Natural killer cell (primary cell): ENCODE data around the gene KRT3. TPM values are rescaled to one million over a fixed set of nuclear protein-coding genes. Genes with fewer than 3 reads are reported as not detected.

Experiments used
- ATAC-seq, 3 donors: fragments of 150-1000 bp in 2 of 3; fragments of 200-7000 bp in 1 of 3; cut with Tn5 transposase; 1 replicate in 1 of 3; 2 replicates in 2 of 3; pipeline ENCODE4 v1.10.0; 2021; ENCODE audit warnings: mild to moderate bottlenecking in 2 of 3, moderate library complexity in 2 of 3
- DNase-seq, 2 donors: peaks; one replicate each; pipeline versions ENCODE4 v3.0.0 to v3.0.0-alpha.2; 2013 to 2021; ENCODE audit warnings: mixed read lengths in 1 of 2
- H3K27ac ChIP-seq: one replicate; pipeline ENCODE4 v1.5.1; 2013; ENCODE audit warnings: mild to moderate bottlenecking, low read length
- H3K27me3 ChIP-seq: one replicate; pipeline ENCODE4 v1.6.1; 2013; ENCODE audit warnings: low read length; ENCODE audit not compliant: control insufficient read depth, insufficient read depth
- H3K36me3 ChIP-seq: one replicate; pipeline ENCODE4 v1.6.1; 2013; ENCODE audit warnings: low read length; ENCODE audit not compliant: control insufficient read depth, insufficient read depth
- H3K4me1 ChIP-seq: one replicate; pipeline ENCODE4 v1.6.1; 2013; ENCODE audit warnings: low read length; ENCODE audit not compliant: control insufficient read depth, insufficient read depth
- H3K4me3 ChIP-seq: one replicate; pipeline ENCODE4 v1.5.1; 2013; ENCODE audit warnings: low read length
- H3K9me3 ChIP-seq: one replicate; pipeline ENCODE4 v1.6.1; 2013; ENCODE audit warnings: low read length; ENCODE audit not compliant: control insufficient read depth, insufficient read depth
- H3K27ac Mint-ChIP-seq, 2 donors: one replicate each; pipeline ENCODE4 v1.8.0; 2022; ENCODE audit warnings: mild to moderate bottlenecking in 2 of 2, mixed read lengths in 2 of 2, moderate library complexity in 1 of 2
- H3K27me3 Mint-ChIP-seq, 2 donors: one replicate each; pipeline ENCODE4 v1.8.0; 2022; ENCODE audit warnings: low read depth in 2 of 2, mixed read lengths in 2 of 2
- H3K36me3 Mint-ChIP-seq: one replicate; pipeline ENCODE4 v1.8.0; 2022; ENCODE audit warnings: mixed read lengths
- H3K4me1 Mint-ChIP-seq, 2 donors: one replicate each; pipeline ENCODE4 v1.8.0; 2022; ENCODE audit warnings: mixed read lengths in 2 of 2
- H3K4me3 Mint-ChIP-seq: one replicate; pipeline ENCODE4 v1.8.0; 2022; ENCODE audit warnings: mild to moderate bottlenecking, moderate library complexity, mixed read lengths
- H3K9me3 Mint-ChIP-seq, 2 donors: one replicate each; pipeline ENCODE4 v1.8.0; 2022; ENCODE audit warnings: mixed read lengths in 2 of 2
- CTCF ChIP-seq: fragments of 200-600 bp; IDR thresholded peaks from one replicate; pipeline ENCODE4 v1.8.0; 2022; ENCODE audit warnings: antibody characterized with exemption
- WGBS: methylation state at CpG from one replicate; pipeline ENCODE4 v1.1.7; 2013; ENCODE audit warnings: missing lambda C conversion rate; ENCODE audit not compliant: insufficient coverage; 5-methylcytosine and 5-hydroxymethylcytosine counted together
- intact Hi-C: fragments of 100-400 bp; cut with micrococcal nuclease; formaldehyde crosslinking; loops from one replicate; pipeline ENCODE4 v1.14.2; 2022
- total RNA-seq, 4 donors: library from RNA; stranded (reverse); fragments of 120-200 nt in 1 of 4; gene quantifications; one replicate each; pipeline versions ENCODE4 v1.2.3 to v1.2.4, GENCODE V29; 2013 to 2022

Gene KRT3
- total RNA-seq, 3 donors from 2014 or later (not counting 1 experiment from before 2014, with no cell fraction given): not detected

- no peak overlapping the region for H3K4me3 ChIP-seq
- intact Hi-C loops: no loop called here
- ATAC-seq (no peak), DNase-seq (no peak)
- Mint-ChIP-seq H3K36me3 (no peaks in the 10 kb centered on the region), H3K27me3 (peaks cover 19 to 27% of the 10 kb centered on the region in 2 donors), H3K4me3 (no peak overlapping the region), H3K27ac (no peak overlapping the region), H3K4me1 (peaks cover 9 to 16% of the 10 kb centered on the region in 2 donors), H3K9me3 (no peaks in the 10 kb centered on the region)
- no peaks in the 10 kb centered on the region for H3K9me3 ChIP-seq
- no peak for TF ChIP-seq CTCF
- no peaks in the 10 kb centered on the region for H3K36me3 ChIP-seq
- peaks cover 8% of the 10 kb centered on the region for H3K27me3 ChIP-seq
- H3K4me1 ChIP-seq: peaks cover 6% of the 10 kb centered on the region
- 77% methylated on average over 5 of the region's 5 CpGs for WGBS
- no peak overlapping the region for H3K27ac ChIP-seq
These were observed 1.2 kb downstream of the KRT3 start for GRCh38 chr12:52794479-52795331.

GRCh38 chr12:52792185-52793029, 3.5 kb downstream of the KRT3 start:
- peaks cover 15% of the 10 kb centered on the region for H3K27me3 ChIP-seq
- peaks cover 6% of the 10 kb centered on the region for H3K4me1 ChIP-seq
- H3K27ac Mint-ChIP-seq: no peak overlapping the region
- H3K36me3 Mint-ChIP-seq: no peaks in the 10 kb centered on the region
- ATAC-seq (no peak), DNase-seq (no peak)
- TF ChIP-seq CTCF: no peak
- 80% methylated on average over 10 of the region's 10 CpGs for WGBS
- peaks cover 15 to 25% of the 10 kb centered on the region in 2 donors for H3K4me1 Mint-ChIP-seq
- peaks cover 42 to 43% of the 10 kb centered on the region in 2 donors for H3K27me3 Mint-ChIP-seq
- H3K9me3 ChIP-seq: no peaks in the 10 kb centered on the region
- no peaks in the 10 kb centered on the region for H3K36me3 ChIP-seq
- intact Hi-C loops: no loop called here
- no peaks in the 10 kb centered on the region for H3K9me3 Mint-ChIP-seq
- no peak overlapping the region for H3K4me3 ChIP-seq
- no peak overlapping the region for H3K4me3 Mint-ChIP-seq
- no peak overlapping the region for H3K27ac ChIP-seq

GRCh38 chr12:52791271-52792184, 4.4 kb downstream of the KRT3 start:
- intact Hi-C loops: no loop called here

More at GRCh38 chr12:52791271-52792184, 4.4 kb downstream of the KRT3 start:
- no peaks in the 10 kb centered on the region for H3K36me3 ChIP-seq
- ATAC-seq (no peak), DNase-seq (no peak)
- Mint-ChIP-seq H3K4me1 (peaks cover 15 to 25% of the 10 kb centered on the region in 2 donors), H3K27ac (no peak overlapping the region), H3K36me3 (no peaks in the 10 kb centered on the region), H3K27me3 (peaks cover 42 to 47% of the 10 kb centered on the region in 2 donors), H3K4me3 (no peak overlapping the region), H3K9me3 (no peaks in the 10 kb centered on the region)
- 97% methylated on average over 12 of the region's 12 CpGs for WGBS
- no peak overlapping the region for H3K4me3 ChIP-seq
- no peak for TF ChIP-seq CTCF
- H3K27me3 ChIP-seq: peaks cover 15% of the 10 kb centered on the region
- H3K4me1 ChIP-seq: peaks cover 6% of the 10 kb centered on the region
- H3K27ac ChIP-seq: no peak overlapping the region
- no peaks in the 10 kb centered on the region for H3K9me3 ChIP-seq
